Endothelial cell of umbilical vein (primary cell): Measurements from ENCODE around the gene AJM1. TPM values are rescaled to one million over a fixed set of nuclear protein-coding genes. Genes with fewer than 3 reads are reported as not detected.
"Not testable (repeated sequence)": the region's sequence is repeated elsewhere in the genome, so short reads cannot be mapped to it uniquely, and the experiment has no call there.

Experiments
- BruUV-seq: library from RNA; stranded (reverse); fragments of 400-500 nt; replicated peaks from 2 replicates; lab custom pipeline; 2021; lab: Mats Ljungman, UMichigan
- CTCF ChIA-PET: fragments of 300-600, 350-600 bp; sonication (Branson Sonifier 250); formaldehyde crosslinking; loops from one replicate; lab custom pipeline; 2021; ENCODE audit warnings: antibody characterized with exemption, inconsistent platforms; lab: Charles Lee
- POLR2A ChIA-PET: fragments of 300-600, 350-600 bp; sonication (Branson Sonifier 250); formaldehyde crosslinking; loops from one replicate; lab custom pipeline; 2021; ENCODE audit warnings: antibody characterized with exemption, inconsistent platforms; lab: Charles Lee
- DNase-seq: peaks from one replicate; pipeline ENCODE4 v3.0.0-alpha.2; 2011; ENCODE audit warnings: low read depth, low spot score
- FAIRE-seq: peaks from 2 replicates; lab custom pipeline; 2011; peaks lifted over from hg19 to GRCh38; lab: Jason Lieb, UNC
- H2AFZ ChIP-seq: 2 replicates; pipeline ENCODE4 v1.6.0; 2012; ENCODE audit warnings: low read depth, low read length, control low read depth, inconsistent platforms
- H3K27ac ChIP-seq: 2 replicates; pipeline ENCODE4 v1.5.1; 2011; ENCODE audit warnings: low read depth, mild to moderate bottlenecking, control low read depth, low read length, moderate library complexity; ENCODE audit not compliant: insufficient read depth
- H3K27me3 ChIP-seq, 2 experiments: 2 replicates each; pipeline versions ENCODE4 v1.6.0 to v1.6.1; 2011; ENCODE audit warnings: low read length in 2 of 2, mixed read lengths in 1 of 2; ENCODE audit not compliant: control insufficient read depth in 2 of 2, insufficient read depth in 2 of 2
- H3K36me3 ChIP-seq, 2 experiments: 2 replicates in 1 of 2; 3 replicates in 1 of 2; pipeline ENCODE4 v1.5.1; 2011; ENCODE audit warnings: low read length in 2 of 2, mild to moderate bottlenecking in 1 of 2, moderate library complexity in 1 of 2; ENCODE audit not compliant: control insufficient read depth in 2 of 2, insufficient read depth in 2 of 2; ENCODE audit errors: extremely low read depth in 1 of 2
- H3K4me1 ChIP-seq: 3 replicates; pipeline ENCODE4 v1.5.1; 2011; ENCODE audit warnings: mild to moderate bottlenecking, low read length; ENCODE audit not compliant: control insufficient read depth, insufficient read depth; ENCODE audit errors: extremely low read depth
- H3K4me2 ChIP-seq: 2 replicates; pipeline ENCODE4 v1.6.1; 2011; ENCODE audit warnings: low read length, control low read depth, mixed read lengths; ENCODE audit not compliant: insufficient read depth
- H3K4me3 ChIP-seq, 3 experiments: fragments of 200-600 bp in 1 of 3; sonication (generic), shearing (Covaris generic) in 1 of 3; replicated peaks in 1 of 3; 2 replicates each; pipeline ENCODE4 v1.5.1; 2011 to 2016; ENCODE audit warnings: control low read depth in 3 of 3, low read length in 3 of 3, mild to moderate bottlenecking in 2 of 3, inconsistent platforms in 1 of 3, low read depth in 1 of 3, moderate library complexity in 1 of 3; ENCODE audit not compliant: insufficient read depth in 1 of 3
- H3K79me2 ChIP-seq: 2 replicates; pipeline ENCODE4 v1.6.0; 2012; ENCODE audit warnings: low read length, inconsistent platforms; ENCODE audit not compliant: control insufficient read depth, insufficient read depth
- H3K9ac ChIP-seq: replicated peaks from 2 replicates; pipeline ENCODE3; 2011; ENCODE audit warnings: low read length, control low read depth; ENCODE audit not compliant: insufficient read depth; ENCODE audit errors: extremely low read depth
- H3K9me1 ChIP-seq: replicated peaks from 3 replicates; pipeline ENCODE4 v1.6.0; 2011; ENCODE audit warnings: mild to moderate bottlenecking, low read length; ENCODE audit not compliant: control insufficient read depth, insufficient read depth; ENCODE audit errors: extremely low read depth
- H3K9me3 ChIP-seq: replicated peaks from 2 replicates; pipeline ENCODE4 v1.5.1; 2012; ENCODE audit warnings: low read length, inconsistent platforms; ENCODE audit not compliant: control insufficient read depth, insufficient read depth
- H4K20me1 ChIP-seq: replicated peaks from 2 replicates; pipeline ENCODE3; 2011; ENCODE audit warnings: mild to moderate bottlenecking, low read length; ENCODE audit not compliant: control insufficient read depth, insufficient read depth; ENCODE audit errors: extremely low read depth
- CTCF ChIP-seq, 2 donors: IDR thresholded peaks; 1 replicate in 1 of 2; 2 replicates in 1 of 2; pipeline ENCODE4 v1.5.1; 2011; ENCODE audit warnings: low read length in 2 of 2, mild to moderate bottlenecking in 2 of 2, moderate library complexity in 2 of 2, control low read depth in 1 of 2, inconsistent platforms in 1 of 2, low read depth in 1 of 2; ENCODE audit not compliant: insufficient read depth in 1 of 2; ENCODE audit errors: extremely low read depth in 1 of 2
- EZH2 ChIP-seq: IDR thresholded peaks from 2 replicates; pipeline ENCODE4 v1.6.1; 2012; ENCODE audit warnings: borderline replicate concordance, low read depth, mild to moderate bottlenecking, moderate library complexity, low read length, inconsistent platforms; ENCODE audit not compliant: severe bottlenecking
- FOS ChIP-seq: IDR thresholded peaks from 2 replicates; pipeline ENCODE4 v1.6.1; 2011; ENCODE audit warnings: mild to moderate bottlenecking, low read length, moderate library complexity, borderline replicate concordance; ENCODE audit not compliant: insufficient read depth
- GATA2 ChIP-seq: IDR thresholded peaks from 2 replicates; pipeline ENCODE4 v1.7.0; 2011; ENCODE audit warnings: low read depth, mild to moderate bottlenecking, moderate library complexity, mixed read lengths, low read length; ENCODE audit not compliant: insufficient read length, insufficient read depth
- JUN ChIP-seq: IDR thresholded peaks from 2 replicates; pipeline ENCODE4 v1.6.1; 2011; ENCODE audit warnings: borderline replicate concordance, low read depth; ENCODE audit not compliant: insufficient read length, insufficient read depth
- MAX ChIP-seq: IDR thresholded peaks from 2 replicates; pipeline ENCODE4 v1.6.1; 2011; ENCODE audit not compliant: insufficient read depth, insufficient read length
- MYC ChIP-seq: IDR thresholded peaks from one replicate; pipeline ENCODE4 v1.6.1; 2011; ENCODE audit warnings: mild to moderate bottlenecking, low read depth, low read length
- POLR2A ChIP-seq: IDR thresholded peaks from 2 replicates; pipeline ENCODE4 v1.6.1; 2012; ENCODE audit warnings: low read depth, mild to moderate bottlenecking, control low read depth, low read length
- POLR2AphosphoS5 ChIP-seq: IDR thresholded peaks from 2 replicates; pipeline ENCODE4 v1.6.1; 2012; ENCODE audit warnings: low read depth, mild to moderate bottlenecking, control low read depth, low read length, moderate library complexity; ENCODE audit not compliant: insufficient read depth
- dilution Hi-C: fragments of 300-500 bp; cut with MboI; formaldehyde crosslinking; loops from one replicate; pipeline ENCODE4 v1.15.0; 2019; ENCODE audit warnings: low sequenced_read_pairs; ENCODE audit not compliant: extremely low pct_ligation_motif_present
- intact Hi-C: fragments of 100-400 bp; cut with micrococcal nuclease; formaldehyde crosslinking; loops from one replicate; pipeline ENCODE4 v1.10.0; 2022
- polyA plus RNA-seq, 4 experiments: library from polyadenylated mRNA; depleted of rRNA in 3 of 4; stranded (reverse) in 3 of 4; unstranded in 1 of 4; fragments of >200 nt; gene quantifications; 2 replicates each; pipeline versions ENCODE4 v1.2.1 to v1.2.3, GENCODE V29; 2011 to 2012; ENCODE audit warnings: missing spikeins in 1 of 4
- total RNA-seq: library from RNA; stranded (reverse); gene quantifications from 2 replicates; pipeline ENCODE4 v1.2.3, GENCODE V29; 2021

The AJM1 gene
- total and polyA plus RNA-seq, 2 donors (not counting 3 experiments of a cell fraction or from before 2014, with no cell fraction given), result 0.30 to 1.3 TPM

GRCh38 chr9:136802321-136802720, 40.0 kb upstream of the AJM1 start:
- no peak for TF ChIP-seq FOS
- TF ChIP-seq CTCF (IDR thresholded peaks at IDR 0.05; ENCODE audit: extremely low read depth in 1 of 2, insufficient read depth in 1 of 2, low read depth in 1 of 2, low read length in 2 of 2), result no peak
- no peak for TF ChIP-seq GATA2
- no peak for TF ChIP-seq EZH2
- TF ChIP-seq MYC, result no peak
- no peak for TF ChIP-seq POLR2AphosphoS5
- TF ChIP-seq MAX, result no peak
- TF ChIP-seq JUN, result no peak
- no peak for TF ChIP-seq POLR2A
- H3K9me3 ChIP-seq, result no peaks in the 10 kb centered on the region
- no peaks in the 10 kb centered on the region for H3K9me1 ChIP-seq
- DNase-seq (no peak), FAIRE-seq (no peak)
- no peak overlapping the region for H2AFZ ChIP-seq
- no peak overlapping the region for H3K27ac ChIP-seq
- intact Hi-C loops, result no loop called here
- no peaks in the 10 kb centered on the region for H4K20me1 ChIP-seq
- H3K9ac ChIP-seq, result no peak overlapping the region
- H3K4me3 ChIP-seq, result no peak overlapping the region
- no TSS peak for BruUV-seq
- dilution Hi-C loops, result loop anchor here (25.0 kb wide), 1 partner anchor 135 kb away; the partner anchor contains the start of genes C8G and FBXW5
- ChIA-PET POLR2A (interaction anchor here (0.7 kb wide), 1 partner anchor 67 kb away, joined by 3 read pairs; no protein-coding TSS in a partner anchor), CTCF (interaction anchor here (1.0 to 2.0 kb wide), 2 partner anchors 9 to 40 kb away, joined by 3 to 8 read pairs; partner anchors contain the start of gene AJM1)
- H3K4me2 ChIP-seq, result no peak overlapping the region
- H3K27me3 ChIP-seq, result peaks cover 22 to 26% of the 10 kb centered on the region in 2 experiments
- H3K4me1 ChIP-seq, result peaks cover 7% of the 10 kb centered on the region
- no peaks in the 10 kb centered on the region for H3K36me3 ChIP-seq
- no peaks in the 10 kb centered on the region for H3K79me2 ChIP-seq

GRCh38 chr9:136803009-136803550, 39.2 kb upstream of the AJM1 start:
- H2AFZ ChIP-seq, H3K9ac ChIP-seq, BruUV-seq, H3K4me2 ChIP-seq, H3K36me3 ChIP-seq, H3K27ac ChIP-seq, FAIRE-seq, H3K9me1 ChIP-seq, H3K4me3 ChIP-seq, H4K20me1 ChIP-seq, H3K9me3 ChIP-seq, DNase-seq, intact Hi-C loops, H3K4me1 ChIP-seq, H3K79me2 ChIP-seq: not testable (repeated sequence)
- POLR2A ChIA-PET, result interaction anchor here (0.7 kb wide), 1 partner anchor 67 kb away, joined by 3 read pairs; no protein-coding TSS in a partner anchor
- CTCF ChIA-PET, result interaction anchor here (1.0 kb wide), 1 partner anchor 39 kb away, joined by 3 read pairs; the partner anchor contains the start of gene AJM1
- peaks cover 22 to 23% of the 10 kb centered on the region in 2 experiments for H3K27me3 ChIP-seq
- dilution Hi-C loops, result loop anchor here (25.0 kb wide), 1 partner anchor 134 kb away; the partner anchor contains the start of genes C8G and FBXW5
